HS-5 (cell line): ENCODE data around the gene FBXO22.
"Not testable (repeated sequence)": the region's sequence is repeated elsewhere in the genome, so short reads cannot be mapped to it uniquely, and the experiment has no call there.

Experiments used
- DNase-seq: peaks from one replicate; pipeline ENCODE4 v3.0.0-alpha.2; 2012; ENCODE audit warnings: low read depth

The FBXO22 gene

DNA sequence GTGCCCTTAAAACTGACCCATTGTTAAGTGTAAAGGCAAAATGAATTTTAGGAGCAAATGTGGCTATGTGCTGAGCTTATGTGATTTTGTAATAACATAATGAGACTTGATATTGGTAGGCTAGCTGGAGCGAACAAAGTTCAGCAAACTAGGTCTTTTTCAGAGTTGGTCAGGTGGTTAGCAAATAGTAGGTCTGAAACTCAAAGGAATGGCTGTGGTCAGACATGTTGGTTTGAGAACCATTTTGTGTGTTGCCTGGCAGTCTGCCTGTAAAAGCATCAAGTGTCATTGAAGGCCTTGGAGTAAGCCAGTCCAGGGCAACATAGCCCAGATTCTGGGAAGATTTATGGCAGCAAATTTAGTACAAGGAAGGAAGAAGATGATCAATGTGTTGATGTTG, 16.4 kb downstream of the FBXO22 start:
- DNase-seq: no peak

DNA sequence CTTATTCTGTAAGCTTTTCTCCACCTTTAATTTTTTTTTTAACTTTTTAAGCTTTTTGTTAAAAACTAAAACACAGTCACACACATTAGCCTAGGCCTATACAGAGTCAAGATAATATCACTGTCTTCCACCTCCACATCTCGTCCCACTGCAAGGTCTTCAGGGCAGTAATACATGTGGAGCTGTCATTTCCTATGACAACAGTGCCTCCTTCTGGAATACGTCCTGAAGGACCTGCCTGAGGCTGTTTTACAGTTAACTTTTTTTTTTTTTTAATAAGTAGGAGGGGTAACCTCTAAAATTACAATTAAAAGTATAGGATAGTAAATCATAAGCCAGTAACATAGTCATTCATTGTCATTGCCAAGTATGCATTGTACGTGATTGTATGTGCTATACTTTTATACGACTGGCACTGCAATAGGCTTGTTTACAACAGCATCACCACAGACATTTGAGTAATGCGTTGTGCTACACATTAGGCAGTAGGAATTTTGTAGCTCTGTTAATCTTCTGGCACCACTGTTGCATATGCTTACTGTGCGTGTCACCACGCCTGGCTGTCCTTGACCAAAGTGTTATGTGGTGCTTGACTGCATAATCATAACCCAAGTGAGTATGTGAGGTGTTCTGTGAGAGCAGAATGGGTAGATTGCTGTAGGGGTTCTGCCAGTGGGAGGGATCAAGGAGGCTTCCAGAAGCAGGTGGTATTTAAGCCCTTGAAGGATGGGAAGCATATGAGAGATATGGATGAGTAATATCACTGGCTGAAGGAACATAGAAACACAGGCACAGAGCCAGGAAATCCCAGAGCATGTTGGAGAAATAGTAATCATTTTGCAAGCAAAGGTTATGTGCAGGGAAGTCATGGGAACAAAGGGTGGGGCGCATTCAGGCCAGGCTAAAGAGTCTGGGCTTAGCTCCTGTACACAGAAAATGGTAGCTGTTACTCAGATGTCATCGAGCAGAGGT, 18.3 kb downstream of the FBXO22 start:
- peak; percentile 73 for DNase-seq

DNA sequence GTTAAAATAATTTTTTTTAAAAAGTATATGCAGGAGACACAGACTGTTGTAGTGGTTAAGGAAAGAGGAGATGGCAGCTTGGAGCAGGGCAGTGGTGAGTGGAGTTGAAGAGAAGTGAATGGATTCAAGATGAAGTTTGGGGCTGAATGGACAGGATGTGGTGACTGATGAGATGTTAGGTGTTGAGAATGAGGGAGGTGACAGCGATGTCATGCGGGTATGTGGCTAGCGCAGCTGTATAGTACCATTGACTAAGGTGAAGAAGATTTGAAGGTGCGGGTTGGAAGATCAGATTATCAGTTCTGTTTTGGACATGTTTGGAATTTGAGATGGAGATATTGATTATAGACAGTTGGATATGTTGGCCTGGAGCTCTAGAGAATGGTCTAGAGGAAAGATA, 20.1 kb downstream of the FBXO22 start:
- no peak for DNase-seq

DNA sequence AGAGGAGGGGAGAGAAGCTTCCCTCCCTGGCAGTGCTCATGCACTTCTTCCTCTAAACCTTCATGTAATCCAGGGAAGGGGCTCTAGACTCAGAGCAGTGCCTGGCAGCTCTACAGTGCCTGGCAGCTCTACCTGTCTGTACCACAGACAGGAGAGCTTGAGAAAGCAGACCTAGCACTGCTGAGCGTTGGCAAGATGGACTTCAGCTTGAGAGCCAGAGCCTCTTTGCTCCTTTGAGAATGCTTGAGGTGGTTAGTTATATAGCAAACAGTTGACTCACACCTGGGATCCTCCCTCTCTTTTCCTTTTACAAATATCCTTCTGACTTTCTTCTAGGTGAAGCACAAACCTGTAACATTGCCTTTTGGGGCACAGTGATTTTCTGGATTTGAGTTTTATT, 20.9 kb downstream of the FBXO22 start:
- no peak for DNase-seq

DNA sequence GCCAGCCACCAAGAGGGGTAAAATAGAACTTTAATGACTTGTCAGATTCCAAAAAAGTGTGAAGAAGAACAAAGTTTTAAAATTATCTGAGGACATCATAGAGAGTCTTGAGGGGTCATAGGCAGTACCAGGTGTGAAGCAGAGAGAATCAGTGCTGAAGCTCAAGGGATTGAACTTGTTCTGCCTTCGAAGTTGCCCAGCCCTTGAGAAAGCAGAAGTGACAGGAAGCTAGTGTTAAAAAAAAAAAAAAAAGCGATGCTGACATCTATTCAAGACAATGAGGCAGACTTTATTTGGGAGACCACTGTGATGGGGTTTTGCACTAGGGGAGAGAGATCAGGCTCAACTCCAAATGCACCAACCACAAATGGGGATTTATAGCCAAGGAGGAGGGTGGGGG, 21.8 kb downstream of the FBXO22 start:
- DNase-seq: no peak

DNA sequence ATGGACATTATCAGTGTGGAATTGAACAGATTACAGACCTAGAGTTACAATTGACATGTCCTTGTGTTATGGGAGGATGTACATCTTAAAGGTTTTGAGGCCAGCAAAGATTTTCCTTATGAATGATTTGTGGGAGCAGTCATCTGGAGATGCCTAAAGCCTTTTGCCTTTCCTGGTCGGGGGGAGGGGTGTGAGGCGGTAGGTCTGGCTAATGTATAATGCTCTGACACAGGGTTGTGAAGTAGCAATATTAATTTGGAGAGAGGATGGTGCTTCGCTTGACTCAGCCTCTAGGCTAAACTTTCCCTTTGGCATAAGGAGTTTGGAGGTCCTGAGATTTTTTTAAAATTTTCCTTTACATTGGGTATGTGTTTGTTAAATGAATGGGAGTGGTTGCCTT, 23.3 kb downstream of the FBXO22 start:
- DNase-seq: no peak

DNA sequence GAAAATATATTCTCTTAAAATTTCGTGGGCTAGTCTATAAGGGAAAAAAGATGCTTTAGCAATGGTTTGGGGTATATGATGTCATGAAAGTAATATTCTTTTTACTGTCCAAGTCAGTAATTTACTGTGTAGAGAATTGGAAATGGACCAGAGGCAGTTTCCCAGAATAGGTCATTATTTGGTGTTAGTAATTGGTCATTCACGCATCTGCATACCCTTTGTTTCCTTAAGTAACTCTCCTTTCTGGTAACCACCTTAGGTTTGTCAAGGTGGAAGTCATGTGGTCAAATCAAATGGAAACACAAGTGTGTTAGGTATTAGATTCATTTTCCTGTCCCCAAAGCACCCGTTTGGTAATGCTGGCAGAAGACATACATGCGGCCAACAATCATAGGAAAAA, 23.9 kb downstream of the FBXO22 start:
- no peak for DNase-seq

DNA sequence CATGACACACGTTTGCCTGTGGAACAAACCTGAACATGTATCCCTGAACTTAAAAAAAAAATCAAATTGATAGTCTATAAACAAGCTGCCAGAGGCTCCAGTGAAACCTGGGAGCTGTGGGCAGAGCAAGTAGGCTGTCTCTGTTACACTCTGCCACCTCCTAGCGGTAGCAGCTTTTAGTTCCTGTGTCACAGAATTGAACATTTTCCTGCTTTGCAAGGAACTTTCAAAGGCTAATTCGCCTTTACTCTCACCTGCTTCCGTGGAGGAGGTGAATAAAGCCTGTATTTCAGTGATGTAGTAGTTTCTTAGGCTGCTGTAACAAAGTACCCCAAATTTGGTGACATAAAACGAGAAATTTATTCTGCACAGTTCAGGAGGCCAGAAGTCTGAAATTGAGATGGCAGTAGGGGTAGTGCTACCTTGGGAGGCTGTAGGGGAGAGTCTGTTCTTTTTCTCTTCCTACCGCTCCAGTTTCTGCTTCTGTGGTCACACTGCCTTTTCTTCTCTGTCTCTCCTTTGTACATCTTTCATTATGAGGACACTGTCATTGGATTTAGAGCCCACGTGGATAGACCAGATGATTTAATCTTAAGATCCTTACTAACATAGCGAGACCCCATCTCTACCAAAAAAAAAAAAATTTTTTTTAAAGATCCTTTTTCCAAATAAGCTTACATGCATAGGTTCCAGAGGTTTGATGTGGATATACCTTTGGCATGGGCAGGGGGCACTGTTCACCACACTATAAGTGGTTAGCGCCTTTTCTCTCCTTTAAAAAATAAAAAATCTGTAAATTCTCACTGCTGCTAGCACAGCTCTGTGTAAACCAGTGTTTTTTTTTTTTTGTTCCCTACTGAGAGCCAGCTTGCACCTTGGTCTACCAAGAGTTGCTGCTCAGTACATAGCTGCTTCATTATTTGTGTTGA, 25.3 kb downstream of the FBXO22 start:
- no peak for DNase-seq

DNA sequence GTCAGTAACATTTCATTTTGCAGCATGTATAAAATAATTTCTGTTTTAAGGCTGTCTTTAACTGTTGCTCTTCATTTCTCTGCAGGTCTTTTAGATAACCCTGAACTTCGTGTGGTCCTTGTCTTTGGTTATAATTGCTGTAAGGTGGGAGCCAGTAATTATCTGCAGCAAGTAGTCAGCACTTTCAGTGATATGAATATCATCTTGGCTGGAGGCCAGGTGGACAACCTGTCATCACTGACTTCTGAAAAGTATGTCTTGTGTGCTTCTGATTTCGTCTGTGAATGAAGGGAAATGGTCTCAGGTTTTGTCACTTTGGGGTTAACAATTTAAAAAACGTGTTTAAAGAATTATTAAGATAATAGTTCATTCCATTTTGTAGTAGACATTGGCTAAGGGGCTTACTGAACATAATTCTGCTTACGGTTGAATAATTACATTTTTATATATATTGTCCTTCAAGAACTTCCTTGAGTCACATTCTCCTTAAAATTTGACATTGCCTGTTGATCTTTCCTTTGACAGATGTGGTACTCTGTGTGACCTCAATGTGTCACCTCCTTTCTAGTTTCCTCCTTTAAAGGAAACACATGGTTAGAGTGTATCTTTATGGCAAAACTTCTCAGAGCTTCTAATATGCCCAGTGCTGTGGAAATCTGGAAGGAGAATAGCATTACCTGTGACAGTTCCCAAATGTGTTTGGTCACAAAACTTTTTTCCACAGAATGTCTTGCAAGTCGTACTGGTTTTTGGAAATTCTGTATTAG, 26.3 kb downstream of the FBXO22 start:
- no peak for DNase-seq

DNA sequence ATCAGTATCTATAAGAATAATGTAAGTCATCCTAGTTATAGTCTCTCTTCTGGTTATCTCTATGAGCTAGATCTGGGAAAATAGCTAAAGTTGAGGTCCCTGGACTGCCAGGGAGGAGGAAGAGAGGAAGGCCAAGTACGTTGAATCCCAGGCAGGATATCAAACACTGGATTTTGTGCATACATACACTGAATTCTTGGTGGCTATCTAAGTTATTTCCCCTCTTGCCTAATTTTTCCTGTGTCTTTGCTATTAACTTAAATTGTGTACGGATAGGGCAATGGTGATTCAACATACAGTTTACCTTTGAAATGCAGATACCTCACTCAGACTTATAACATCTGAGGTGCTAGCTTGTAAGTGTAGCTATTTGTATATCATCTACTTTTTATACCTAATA, 27.2 kb downstream of the FBXO22 start:
- DNase-seq: no peak

DNA sequence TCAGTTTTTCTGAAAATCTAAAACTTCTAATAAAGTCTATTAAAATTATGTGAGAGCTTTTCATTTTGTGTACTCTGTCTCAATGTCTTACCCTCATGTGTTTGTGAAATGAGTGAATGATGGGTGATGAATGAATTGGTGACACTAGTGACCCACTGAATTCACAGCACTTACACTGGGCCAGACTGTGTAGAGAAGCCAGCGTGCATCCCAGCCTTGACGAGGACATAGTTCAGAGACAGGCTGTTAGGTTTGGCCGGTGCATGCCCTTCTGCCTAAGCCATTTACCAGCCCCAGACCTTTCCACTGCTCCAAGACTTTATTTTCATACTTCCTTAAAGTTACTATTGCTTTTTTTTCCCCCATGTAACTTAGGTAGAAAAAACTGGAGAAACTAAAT, 38.8 kb downstream of the FBXO22 start:
- no peak for DNase-seq

DNA sequence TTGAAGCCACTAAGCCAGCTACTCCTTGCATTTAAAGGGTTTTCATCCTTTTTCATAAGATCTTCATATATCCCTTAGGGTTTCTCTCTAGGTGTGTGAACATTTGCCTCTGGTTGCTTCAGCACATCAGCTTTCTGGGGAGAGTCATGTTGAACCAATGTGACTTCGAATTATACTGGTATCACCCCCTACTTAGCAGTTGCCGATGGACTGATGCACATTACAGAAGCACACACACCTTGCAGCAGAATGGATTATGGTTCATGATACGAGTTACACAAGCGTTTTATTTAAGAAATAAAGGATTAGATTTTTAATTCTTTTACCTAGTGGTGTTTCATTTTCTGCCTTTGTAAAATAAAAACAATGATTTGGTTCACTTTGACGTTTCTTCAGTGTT, 39.6 kb downstream of the FBXO22 start:
- no peak for DNase-seq

DNA sequence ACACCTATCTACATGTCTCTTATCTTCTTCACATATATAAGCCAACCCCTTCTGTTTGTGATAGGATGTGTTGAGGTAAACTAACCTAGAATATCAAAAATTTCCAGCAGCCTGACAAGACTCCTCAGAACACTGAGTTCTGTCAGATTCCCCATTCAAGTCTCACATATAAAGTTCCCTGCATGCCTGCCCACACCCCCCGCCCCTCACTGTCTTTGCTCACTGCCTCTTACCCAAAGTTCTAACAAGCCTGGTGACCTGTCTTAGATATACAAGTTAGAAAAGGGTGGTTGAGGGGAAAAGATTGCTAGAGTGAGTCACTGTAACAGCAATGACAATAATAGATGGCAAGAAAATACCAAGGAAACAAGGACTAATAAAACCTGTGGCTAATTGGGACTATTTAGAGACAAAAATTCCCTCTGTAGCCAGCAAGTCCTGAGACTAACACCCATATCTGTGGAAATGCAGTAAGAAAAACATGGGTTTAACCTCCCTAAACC, 40.1 kb downstream of the FBXO22 start:
- no peak for DNase-seq

DNA sequence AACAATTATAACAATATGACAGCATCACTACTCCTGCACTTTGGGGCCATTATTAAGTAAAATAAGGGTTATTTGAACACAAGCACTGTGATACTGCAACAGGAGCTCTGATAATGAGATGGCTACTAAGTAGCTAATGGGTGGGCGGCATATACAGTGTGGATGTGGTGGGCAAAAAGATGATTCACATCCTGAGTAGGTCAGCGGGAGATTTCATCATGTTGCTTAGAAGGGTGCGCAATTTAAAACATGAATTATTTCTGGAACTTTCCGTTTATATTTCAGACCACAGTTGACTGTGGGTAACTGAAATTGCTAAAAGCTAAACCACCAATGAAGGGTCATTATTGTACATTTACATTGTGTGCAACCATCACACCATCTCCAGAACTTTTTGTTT, 42.3 kb downstream of the FBXO22 start:
- DNase-seq: no peak

DNA sequence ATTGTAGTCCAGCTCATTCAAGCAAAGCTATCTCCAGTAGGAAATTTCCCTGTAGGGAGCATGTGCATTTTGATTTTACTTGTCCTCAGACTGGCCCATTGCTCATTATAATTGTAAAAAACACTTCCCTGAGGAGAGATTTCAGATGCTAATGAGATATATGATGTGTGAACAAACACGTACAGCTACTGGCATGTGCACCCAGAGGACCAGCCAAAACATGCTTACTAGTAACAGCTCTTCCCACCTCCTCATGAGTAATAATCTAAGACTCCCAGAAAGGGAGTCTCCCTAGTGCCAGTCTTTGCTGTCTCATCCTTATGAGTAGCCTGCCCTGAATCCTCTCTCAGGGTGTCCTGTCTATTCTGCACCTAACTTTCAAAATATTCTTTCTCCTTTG, 43.4 kb downstream of the FBXO22 start:
- peak; percentile 63 for DNase-seq

DNA sequence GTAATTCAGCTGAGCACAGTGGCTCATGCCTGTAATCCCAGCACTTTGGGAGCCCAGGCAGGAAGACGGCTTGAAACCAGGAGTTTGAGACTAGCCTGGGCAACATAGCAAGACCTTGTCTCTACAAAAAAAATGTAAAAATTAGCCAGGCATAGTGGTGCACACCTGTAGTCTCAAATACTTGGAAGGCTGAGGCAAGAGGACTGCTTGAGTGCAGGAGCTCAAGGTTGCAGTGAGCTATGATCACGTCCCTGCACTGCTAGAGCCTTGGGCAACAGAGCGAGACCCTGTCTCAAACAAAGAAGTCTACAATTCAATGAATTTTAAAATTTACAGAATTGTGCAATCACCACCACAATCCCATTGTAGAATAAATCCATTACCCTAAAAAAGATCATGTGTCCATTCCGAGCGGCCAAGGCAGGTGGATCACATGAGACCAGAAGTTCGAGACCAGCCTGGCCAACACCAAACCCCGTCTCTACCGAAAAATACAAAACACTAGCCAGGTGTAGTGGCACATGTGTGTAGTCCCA, 45.2 kb downstream of the FBXO22 start:
- no peak for DNase-seq

DNA sequence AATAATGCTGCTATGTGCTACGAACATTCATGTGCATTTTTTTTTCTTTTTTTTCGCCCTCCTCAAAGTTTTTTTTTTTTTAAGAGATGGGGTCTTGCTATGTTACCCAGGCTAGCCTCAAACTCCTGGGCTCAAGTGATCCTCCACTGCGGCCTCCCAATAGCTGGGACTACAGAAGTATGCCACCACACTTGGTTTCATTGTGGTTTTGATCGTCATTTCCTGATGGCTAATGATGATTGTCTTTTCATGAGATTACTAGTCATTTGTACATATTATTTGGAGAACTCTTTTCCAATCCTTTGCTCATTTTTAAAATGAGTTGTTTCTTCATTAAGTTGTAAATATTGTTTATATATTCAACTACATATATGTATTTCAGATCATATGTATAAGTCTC, 48.8 kb downstream of the FBXO22 start:
- DNase-seq: no peak

DNA sequence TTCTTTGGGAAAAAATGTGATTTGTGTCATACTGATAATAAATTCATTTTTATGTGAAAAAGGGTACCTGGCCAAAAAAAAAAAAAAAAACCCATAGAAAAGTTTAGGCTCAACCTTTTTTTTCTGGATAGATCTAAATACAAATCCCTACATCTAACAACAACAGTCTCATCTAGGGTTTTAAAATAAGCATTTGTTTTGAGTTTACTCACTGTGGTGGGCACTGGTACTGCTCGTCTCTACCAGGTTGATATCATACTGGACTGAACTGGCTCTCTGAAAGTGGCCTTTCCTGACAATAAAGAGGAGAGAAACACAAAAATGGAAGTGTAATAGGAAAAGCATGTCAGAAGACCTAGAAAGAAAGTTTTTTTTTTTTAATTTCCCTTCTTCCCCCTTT, 52.0 kb downstream of the FBXO22 start:
- DNase-seq: no peak

DNA sequence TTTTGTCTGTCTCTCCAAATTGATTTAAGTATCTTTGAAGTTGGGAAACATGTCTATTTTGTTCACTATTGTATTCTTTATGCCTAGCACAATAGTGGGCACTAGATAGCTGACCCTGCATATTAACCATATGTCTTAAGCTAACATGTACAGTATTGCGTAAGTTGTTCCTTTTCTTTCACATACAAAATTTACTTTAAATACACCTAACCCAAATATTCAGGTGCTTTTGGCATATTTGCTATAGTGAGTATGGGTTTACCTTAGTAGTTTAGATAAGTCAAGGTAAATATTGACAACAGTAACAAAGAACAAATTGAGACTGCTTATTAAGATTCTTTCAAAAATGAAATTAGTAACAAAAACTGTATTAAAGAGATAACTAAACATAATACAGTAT, 57.7 kb downstream of the FBXO22 start:
- DNase-seq: no peak

DNA sequence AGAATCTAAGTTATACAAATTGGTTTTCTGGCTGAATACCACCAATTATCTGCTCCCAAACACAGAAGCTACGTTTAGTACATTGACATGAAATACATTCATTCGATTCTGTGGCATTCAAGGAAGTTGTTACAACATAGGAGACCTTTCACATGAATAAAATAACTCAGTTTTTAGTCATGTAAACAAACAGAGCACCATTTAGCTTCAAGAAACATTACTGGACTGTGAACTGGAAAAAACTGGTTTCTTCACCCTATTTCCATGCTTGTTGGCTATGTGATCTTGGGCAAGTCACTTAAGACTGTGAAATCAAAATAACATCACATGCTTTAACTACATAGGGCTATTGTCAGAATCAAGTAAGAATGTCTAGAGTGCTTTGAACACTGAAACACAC, 62.4 kb downstream of the FBXO22 start:
- DNase-seq: peak; percentile 32

DNA sequence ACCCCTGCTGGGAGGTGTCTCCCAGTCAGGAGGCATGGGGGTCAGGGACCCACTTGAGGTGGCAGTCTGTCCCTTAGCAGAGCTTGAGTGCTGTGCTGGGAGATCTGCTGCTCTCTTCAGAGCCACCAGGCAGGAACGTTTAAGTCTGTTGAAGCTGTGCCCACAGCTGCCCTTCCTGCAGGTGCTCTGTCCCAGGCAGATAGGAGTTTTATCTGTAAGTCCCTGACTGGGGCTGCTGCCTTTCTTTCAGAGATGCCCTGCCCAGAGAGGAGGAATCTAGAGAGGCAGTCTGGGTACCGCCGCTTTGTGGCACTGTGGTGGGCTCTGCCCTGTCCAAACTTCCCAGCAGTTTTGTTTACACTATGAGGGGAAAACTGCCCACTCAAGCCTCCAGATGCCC, 73.1 kb downstream of the FBXO22 start:
- DNase-seq: not testable (repeated sequence)
